ENCODE data around the gene ZNF148.

ZNF148 gene

DNA sequence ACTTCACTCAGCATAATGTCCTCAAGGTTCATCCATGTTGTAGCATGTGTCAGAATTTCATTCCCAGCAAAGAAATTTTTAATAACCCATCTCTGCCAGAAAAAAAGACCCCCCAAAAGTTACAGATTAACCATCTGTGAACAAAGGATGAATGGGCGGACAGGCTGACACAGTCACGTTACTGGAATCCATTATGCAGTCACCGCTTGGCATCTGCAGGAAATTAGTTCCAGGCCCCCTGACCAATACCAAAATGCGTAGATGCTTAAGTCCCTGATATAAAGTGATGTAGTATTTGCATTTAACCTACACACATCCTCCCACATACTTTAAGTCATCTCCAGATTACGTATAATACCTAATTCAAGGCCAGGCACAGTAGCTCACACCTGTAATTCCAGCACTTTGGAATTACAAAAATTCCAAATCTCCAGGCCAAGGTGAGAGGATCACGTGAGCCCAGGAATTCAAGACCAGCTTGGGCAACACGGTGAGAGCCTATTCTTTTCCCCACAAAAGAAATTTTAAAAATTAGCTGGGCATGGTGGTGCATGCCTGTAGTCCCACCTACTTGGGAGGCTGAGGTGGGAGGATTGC is 161.1 kb downstream of the ZNF148 start:
- no peak for DNase-seq

- DNase-seq: no peak
Measured at GRCh38 chr3:125213364-125213755, 161.8 kb downstream of the ZNF148 start.

DNA sequence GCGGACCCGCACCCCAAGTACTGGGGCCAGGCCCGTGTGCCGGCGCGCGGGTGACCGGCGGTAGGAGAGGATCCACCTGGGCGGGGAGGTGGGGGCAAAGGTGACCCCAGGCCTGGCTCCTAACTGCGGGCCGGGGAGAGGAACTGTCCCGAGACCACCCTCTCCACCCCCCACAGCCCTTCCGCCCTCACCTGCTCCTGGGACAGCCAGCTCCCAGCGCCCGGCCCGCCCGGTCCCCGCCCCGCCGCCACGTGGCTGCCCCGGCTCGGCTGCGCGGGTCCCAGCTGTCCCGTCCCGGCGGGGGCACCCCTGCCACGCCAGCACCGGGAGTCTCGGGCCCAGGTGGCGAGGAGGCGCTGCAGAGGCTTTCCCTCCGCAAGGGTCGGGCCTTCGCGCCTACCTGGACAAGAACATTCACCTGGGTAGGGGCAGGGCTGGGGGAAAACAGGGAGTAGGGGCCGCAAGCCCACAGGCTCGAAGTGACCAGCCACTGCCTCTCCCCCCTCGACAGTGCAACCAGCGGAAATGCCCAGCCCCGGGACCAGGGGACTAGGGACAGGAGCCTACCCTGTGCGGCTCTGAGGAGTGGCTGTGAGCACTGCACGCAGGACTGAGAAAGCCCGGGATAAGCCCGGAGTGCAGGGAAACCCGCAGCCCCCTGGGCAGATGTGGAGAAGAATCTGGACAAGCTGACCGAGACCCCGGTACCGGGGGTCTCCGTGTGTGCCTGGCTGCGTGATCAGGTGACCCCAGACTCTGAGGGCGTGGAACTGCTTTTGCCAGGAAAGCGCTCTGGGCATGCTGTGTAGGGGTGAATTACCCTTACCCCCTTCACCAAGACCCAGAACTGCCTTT is 162.4 kb downstream of the ZNF148 start, which contains the start of gene SLC12A8:
Gene SLC12A8, minus strand, starts transcription at position 240 of the 855 bp plus-strand sequence. CDS start 1,399 bp downstream, outside the sequence.
- peak; percentile 25 for DNase-seq

DNA sequence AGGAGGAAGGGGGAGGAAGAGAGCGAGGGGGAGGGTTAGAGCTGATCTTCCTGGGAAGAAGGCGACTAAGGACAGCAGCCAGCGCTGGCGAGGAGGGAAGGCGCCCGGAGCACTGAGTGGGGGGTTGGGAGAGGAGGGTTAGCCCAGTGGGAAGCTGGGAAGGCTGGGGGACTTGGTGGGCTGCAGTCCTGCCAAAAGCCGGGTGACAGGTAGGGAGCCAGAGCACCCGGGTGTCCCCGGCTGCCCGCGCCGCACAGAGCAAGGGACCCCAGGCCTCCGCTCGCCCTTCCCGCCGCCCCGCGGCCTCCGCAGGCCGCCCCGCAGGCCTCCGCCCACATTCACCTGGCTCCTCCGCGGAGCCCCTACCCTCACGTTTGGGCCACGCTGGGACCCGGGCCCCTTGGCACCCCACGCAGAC is 163.0 kb downstream of the ZNF148 start:
- no peak for DNase-seq

- DNase-seq: no peak
Measured at GRCh38 chr3:125211523-125212090, 163.5 kb downstream of the ZNF148 start.

- no peak for DNase-seq
Measured at GRCh38 chr3:125207949-125208568, 167.1 kb downstream of the ZNF148 start.

DNA sequence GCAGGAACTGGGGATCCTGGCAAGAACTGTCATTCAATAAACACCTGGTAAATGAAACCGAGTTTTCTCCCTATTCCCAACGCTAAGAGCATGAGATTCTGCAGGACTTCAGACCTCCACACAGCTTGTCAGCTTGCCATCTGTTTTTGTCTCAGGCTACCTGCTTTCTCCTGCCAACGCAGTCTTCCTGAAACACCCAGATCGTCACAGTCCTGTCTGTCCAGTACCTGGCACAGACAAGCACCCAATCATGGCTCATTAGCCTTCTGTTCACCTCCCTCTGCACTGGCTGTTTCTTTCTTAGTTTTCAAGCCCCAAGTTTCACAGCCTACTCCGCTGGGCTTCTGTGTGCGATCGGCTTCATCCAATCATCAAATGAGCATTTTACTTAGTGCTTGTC is 167.6 kb downstream of the ZNF148 start:
- DNase-seq: no peak

- DNase-seq: no peak
Measured at GRCh38 chr3:125206934-125207333, 168.2 kb downstream of the ZNF148 start.

GRCh38 chr3:125203731-125204130 is 171.4 kb downstream of the ZNF148 start:
- DNase-seq: no peak

DNA sequence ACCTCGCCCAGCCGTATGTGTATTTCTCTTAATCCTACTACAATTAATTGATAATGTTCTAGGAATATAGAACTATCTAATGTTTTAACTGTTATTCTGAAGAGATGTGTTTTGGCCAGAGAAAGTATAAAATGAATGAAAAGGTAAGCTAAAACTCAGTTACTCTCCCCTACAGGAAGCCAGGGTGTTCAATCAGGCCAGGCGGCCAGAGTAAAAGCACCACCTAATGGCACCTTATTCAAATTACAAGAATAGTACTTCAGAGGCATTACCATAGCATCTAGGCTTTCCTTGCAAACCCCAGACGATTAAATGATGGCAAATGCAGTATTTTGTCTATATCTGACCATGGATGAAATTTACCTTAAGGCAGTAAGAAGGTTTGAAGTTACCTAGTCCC is 172.9 kb downstream of the ZNF148 start:
- no peak for DNase-seq

DNA sequence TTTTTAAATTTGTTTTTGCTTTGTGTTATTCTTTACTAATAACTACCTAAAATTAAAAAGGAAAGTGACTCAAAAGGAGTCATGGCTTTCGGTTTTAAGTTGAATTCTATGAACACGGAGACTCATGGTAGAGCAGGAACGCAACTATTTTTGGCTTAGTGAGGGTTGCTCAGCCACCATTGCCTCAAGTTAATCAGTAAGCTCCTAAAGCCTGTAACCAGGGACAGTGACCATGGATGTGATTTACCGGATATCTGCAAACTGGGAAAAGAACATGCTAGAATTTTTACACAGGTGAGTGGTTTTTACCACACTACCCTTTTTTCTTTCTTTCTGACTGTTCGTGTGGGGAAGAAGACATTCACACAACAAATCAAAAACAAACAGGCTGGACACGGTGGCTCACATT is 174.4 kb downstream of the ZNF148 start:
- DNase-seq: no peak

DNA sequence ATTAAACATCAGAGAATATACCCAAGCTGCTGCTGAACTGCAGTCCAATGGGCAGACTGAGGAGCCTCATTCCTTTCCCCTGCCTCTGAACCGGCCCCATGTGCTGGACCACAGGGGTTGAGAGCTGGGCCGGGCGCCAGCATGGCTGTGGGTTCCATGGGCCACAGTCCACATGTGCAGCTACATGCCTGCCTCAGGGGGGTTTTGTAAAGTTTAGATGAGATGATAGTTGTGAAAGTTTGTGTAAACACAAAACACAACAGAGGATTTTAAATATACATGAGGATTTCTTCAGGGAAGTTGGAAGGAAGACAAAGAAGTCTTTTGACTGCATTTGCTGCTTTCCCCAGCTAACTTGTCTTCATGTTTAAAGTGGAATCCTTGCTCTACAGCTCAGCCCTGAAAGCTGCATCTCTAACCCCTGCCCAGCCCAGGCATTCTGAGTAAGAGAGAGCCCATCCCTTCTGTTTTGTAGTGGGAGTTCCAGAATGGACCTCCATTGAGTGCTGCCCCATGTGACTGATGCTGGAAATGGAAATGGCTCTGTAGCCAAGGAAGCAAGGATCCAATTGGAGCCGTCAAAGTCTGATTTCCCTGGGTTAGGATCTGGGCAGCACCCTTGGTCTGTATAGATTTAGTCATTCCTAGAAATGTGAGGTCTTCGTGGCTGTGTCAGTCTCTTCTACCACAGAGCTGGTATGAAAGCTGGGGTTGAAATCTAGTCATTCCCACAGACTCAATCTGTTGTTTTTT is 180.1 kb downstream of the ZNF148 start:
- no peak for DNase-seq

DNA sequence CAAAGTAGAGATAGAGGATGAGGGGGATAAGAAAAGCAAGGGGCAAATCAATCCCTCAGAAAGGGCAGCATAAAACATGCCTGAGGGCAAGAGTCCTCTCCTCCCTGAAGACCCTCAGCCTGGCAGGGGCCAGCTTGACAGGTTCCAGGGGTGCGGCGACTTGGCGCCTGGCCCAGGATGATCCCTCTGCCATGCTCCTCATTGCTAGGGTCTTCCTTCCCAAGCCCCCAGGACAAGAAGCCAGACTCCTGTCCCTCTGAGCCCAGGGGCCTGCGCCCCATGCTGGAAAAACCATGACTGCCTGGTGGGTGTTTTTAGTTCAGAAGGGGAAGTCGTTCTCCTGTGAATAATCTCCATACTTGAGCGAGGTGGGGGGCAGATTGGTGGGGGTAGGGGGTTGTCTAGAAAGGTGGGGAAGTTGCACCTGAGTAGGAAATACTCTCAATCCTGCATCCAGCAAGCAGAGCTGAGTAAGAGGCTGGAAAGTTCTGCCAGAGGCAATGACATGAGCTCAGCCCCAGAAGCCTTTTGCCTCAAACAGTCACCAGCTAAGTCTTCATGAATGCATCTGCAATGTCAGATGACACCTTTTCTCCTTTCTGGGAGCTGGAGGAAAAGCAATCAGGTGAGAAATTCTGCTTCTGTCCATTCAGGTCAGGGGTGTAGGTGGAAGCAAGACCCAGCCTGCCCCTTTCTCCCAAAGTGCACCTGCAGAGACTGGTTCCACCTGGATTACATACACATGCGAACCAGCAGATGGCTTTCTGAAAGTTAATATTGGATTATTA is 180.9 kb downstream of the ZNF148 start:
- no peak for DNase-seq

GRCh38 chr3:125192190-125193035 is 182.7 kb downstream of the ZNF148 start:
- DNase-seq: no peak

DNA sequence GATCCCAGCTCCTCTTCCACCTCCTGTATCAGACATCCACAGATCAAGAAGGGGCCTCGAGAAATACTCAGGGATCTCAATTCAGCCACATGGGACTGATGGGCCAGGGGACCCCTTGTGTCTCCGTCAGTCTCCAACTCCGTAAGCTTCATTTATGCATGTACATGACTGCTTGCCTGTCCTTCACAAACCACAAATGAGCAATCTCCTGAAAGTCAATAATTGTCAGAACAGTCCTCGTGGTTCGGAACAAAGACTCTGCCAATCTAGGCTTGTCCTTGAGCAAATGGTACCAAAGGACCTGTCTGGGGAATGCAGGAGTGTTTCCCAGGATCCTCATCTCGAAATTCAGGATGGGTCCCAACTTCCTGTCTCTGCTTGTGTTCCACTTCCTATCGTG is 183.4 kb downstream of the ZNF148 start:
- no peak for DNase-seq

DNA sequence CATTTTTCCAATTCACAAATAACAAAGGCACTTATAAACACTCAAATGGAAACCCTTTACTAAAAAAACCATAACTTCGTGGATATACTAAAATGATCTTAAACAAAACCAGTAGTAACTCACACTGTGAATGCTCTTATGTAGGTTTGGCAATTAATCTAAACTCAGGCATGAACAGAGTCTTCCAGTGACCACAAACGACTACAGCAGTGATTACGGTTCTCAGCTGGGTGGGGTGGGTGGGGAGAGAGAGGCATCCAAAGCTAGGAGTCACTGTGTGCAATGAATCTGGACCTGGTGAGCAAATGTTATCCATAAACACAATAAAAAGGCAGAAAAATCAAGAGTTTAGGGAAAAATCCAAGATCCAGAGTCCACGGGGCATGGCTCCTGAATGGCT is 183.9 kb downstream of the ZNF148 start:
- no peak for DNase-seq

GRCh38 chr3:125190786-125191185 is 184.3 kb downstream of the ZNF148 start:
- no peak for DNase-seq

DNA sequence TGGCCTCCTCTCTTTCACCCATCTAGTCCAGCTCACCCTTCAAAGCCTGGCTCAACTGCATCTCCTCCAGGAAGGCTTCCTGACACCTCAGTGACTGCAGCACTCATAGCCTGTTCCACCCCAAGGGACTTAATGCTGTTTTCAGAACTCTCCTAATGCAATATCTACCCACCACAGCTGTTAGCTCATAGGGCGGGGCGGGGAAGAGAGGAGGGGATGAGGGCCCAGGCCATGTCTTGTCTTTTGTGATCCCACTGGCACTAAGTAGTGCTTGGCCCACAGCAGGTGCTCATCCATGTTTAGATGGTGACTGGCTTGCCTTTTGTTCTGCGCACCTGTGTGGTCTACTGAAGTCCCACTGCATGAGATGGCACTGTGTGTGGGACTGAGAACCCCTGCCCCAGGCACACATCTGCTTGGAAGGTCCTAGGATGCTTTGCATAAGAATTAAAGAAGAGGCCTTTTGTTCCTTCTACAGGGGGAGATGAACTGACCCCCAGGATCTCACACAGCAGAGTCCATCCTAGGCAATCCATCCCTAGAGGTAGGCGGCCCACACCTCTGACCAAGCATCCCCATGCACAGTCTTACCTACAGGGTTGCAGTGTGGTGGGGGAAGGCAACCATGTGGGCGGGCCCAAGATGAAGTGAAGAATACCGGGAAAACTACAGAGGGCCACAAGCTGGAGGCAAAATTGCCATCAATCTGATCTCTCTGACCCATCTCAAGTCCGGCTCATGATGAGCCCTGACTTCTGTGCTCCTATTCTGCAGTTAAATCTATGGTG is 185.6 kb downstream of the ZNF148 start:
- DNase-seq: no peak

GRCh38 chr3:125188955-125189354 is 186.2 kb downstream of the ZNF148 start:
- no peak for DNase-seq

DNA sequence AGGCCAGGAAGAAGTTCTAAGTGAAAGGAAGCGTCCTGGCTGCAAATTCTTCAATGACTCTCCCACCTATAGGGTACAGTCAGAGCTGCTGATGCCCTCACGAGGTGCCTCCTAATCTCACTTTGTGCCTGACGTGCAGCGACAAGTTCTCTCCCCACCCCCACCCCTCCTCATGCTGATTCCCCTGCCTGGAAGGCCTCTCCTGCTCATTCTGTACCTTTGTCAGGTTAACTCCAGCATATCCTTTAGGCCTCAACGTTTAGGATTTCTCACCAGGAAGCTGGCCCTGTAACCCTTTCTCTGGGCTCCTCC is 187.6 kb downstream of the ZNF148 start:
- no peak for DNase-seq

All from activated CD8-positive, alpha-beta memory T cell treated with anti-CD3 and anti-CD28 coated beads, Interleukin-2, amount 50 U/mL, for 4 hours (primary cell).